Liver (tissue), 9 donors: ENCODE measurements around the gene NIPAL1. TPM values are rescaled to one million over a fixed set of nuclear protein-coding genes. Genes with fewer than 3 reads are reported as not detected.

ENCODE experiments used
- DNase-seq: peaks from one replicate; pipeline ENCODE4 v3.0.0-alpha.2; 2017; ENCODE audit warnings: low spot score
- H3K27ac ChIP-seq, 2 donors: one replicate each; pipeline ENCODE4 v1.7.0; 2013; ENCODE audit warnings: inconsistent platforms in 2 of 2, low read length in 2 of 2, control low read depth in 1 of 2, low read depth in 1 of 2, mild to moderate bottlenecking in 1 of 2
- H3K27me3 ChIP-seq, 4 donors: one replicate each; pipeline versions ENCODE4 v1.6.1 to v1.7.0; 2013; ENCODE audit warnings: low read length in 3 of 4, inconsistent platforms in 1 of 4, mild to moderate bottlenecking in 1 of 4, moderate library complexity in 1 of 4; ENCODE audit not compliant: control insufficient read depth in 4 of 4, insufficient read depth in 4 of 4
- H3K36me3 ChIP-seq, 4 donors: one replicate each; pipeline versions ENCODE4 v1.6.1 to v1.7.0; 2013; ENCODE audit warnings: low read length in 3 of 4, mild to moderate bottlenecking in 3 of 4, low read depth in 1 of 4, moderate library complexity in 1 of 4; ENCODE audit not compliant: control insufficient read depth in 4 of 4, insufficient read depth in 3 of 4
- H3K4me1 ChIP-seq, 4 donors: one replicate each; pipeline versions ENCODE4 v1.6.1 to v1.7.0; 2013; ENCODE audit warnings: low read length in 3 of 4, mild to moderate bottlenecking in 3 of 4, moderate library complexity in 1 of 4; ENCODE audit not compliant: control insufficient read depth in 4 of 4, insufficient read depth in 4 of 4
- H3K4me3 ChIP-seq, 3 donors: one replicate each; pipeline versions ENCODE4 v1.6.1 to v1.7.0; 2013; ENCODE audit warnings: low read length in 3 of 3, control low read depth in 1 of 3, low read depth in 1 of 3, mild to moderate bottlenecking in 1 of 3
- H3K9ac ChIP-seq, 2 donors: one replicate each; pipeline ENCODE4 v1.7.0; 2013; ENCODE audit warnings: low read length in 2 of 2, mild to moderate bottlenecking in 2 of 2, moderate library complexity in 2 of 2, control low read depth in 1 of 2, low read depth in 1 of 2
- H3K9me3 ChIP-seq, 4 donors: one replicate each; pipeline versions ENCODE4 v1.6.1 to v1.7.0; 2013; ENCODE audit warnings: low read length in 3 of 4; ENCODE audit not compliant: control insufficient read depth in 4 of 4
- CTCF ChIP-seq: fragments of 150-350 bp; IDR thresholded peaks from 2 replicates; pipeline ENCODE4 v1.5.1; 2017; ENCODE audit warnings: improper control_type of control experiment, low read depth, low read length; ENCODE audit not compliant: missing input control
- FOXA1 ChIP-seq: IDR thresholded peaks from 2 replicates; pipeline ENCODE4 v1.6.1; 2016; ENCODE audit warnings: antibody characterized with exemption
- GABPA ChIP-seq, 2 donors: IDR thresholded peaks in 1 of 2; conservative IDR thresholded peaks in 1 of 2; 2 replicates each; pipeline ENCODE4 v1.6.1; 2016; ENCODE audit warnings: antibody characterized with exemption in 2 of 2, mild to moderate bottlenecking in 1 of 2, moderate library complexity in 1 of 2
- HNF4A ChIP-seq, 2 donors: conservative IDR thresholded peaks; 2 replicates each; pipeline ENCODE4 v1.6.1; 2016; ENCODE audit warnings: antibody characterized with exemption in 2 of 2, mild to moderate bottlenecking in 2 of 2
- HNF4G ChIP-seq: IDR thresholded peaks from 2 replicates; pipeline ENCODE4 v1.6.1; 2016; ENCODE audit warnings: antibody characterized with exemption
- JUND ChIP-seq, 2 donors: IDR thresholded peaks; 2 replicates each; pipeline ENCODE4 v1.6.1; 2016; ENCODE audit warnings: antibody characterized with exemption in 2 of 2
- RAD21 ChIP-seq, 2 donors: IDR thresholded peaks; 2 replicates each; pipeline ENCODE4 v1.6.1; 2016; ENCODE audit warnings: antibody characterized with exemption in 2 of 2, mild to moderate bottlenecking in 2 of 2
- REST ChIP-seq: IDR thresholded peaks from 2 replicates; pipeline ENCODE4 v1.6.1; 2016; ENCODE audit warnings: antibody characterized with exemption, mild to moderate bottlenecking
- RXRA ChIP-seq, 2 donors: IDR thresholded peaks; 2 replicates each; pipeline ENCODE4 v1.6.1; 2017 to 2018; ENCODE audit warnings: antibody characterized with exemption in 2 of 2, mild to moderate bottlenecking in 1 of 2
- SP1 ChIP-seq: IDR thresholded peaks from 2 replicates; pipeline ENCODE4 v1.6.1; 2018; ENCODE audit warnings: antibody characterized with exemption, mild to moderate bottlenecking
- TAF1 ChIP-seq: conservative IDR thresholded peaks from 2 replicates; pipeline ENCODE4 v1.6.1; 2016; ENCODE audit warnings: antibody characterized with exemption, mild to moderate bottlenecking
- WGBS: extraction: QIAGEN DNeasy Blood & Tissue Kit; methylation state at CpG from one replicate; pipeline ENCODE4 v1.1.7; 2013; 5-methylcytosine and 5-hydroxymethylcytosine counted together
- polyA plus RNA-seq, 2 donors: library from polyadenylated mRNA; stranded (reverse) in 1 of 2; unstranded in 1 of 2; fragments of 200-250 nt in 1 of 2; fragments of >200 nt in 1 of 2; fragmentation: Nextera tagmentation in 1 of 2; extraction: Ambion mirVana in 1 of 2; gene quantifications; one replicate each; pipeline versions ENCODE4 v1.2.1 to v1.2.3, GENCODE V29; 2013 to 2015
- total RNA-seq, 2 donors: library from RNA; depleted of rRNA; stranded (reverse); fragments of >200 nt; gene quantifications; one replicate each; pipeline ENCODE4 v1.2.3, GENCODE V29; 2014
- TF ChIP-seq, protein P1 (sequence below): IDR thresholded peaks from 2 replicates; pipeline ENCODE4 v1.6.1; 2016; ENCODE audit warnings: antibody characterized with exemption
- donor health status: healthy.
- donor health status: healthy.
- donor health status: healthy.
- donor health status: healthy.
- donor health status: healthy.

Gene NIPAL1
- total and polyA plus RNA-seq, 4 donors = 2.5 to 10.7 (median 6.1) TPM

DNA sequence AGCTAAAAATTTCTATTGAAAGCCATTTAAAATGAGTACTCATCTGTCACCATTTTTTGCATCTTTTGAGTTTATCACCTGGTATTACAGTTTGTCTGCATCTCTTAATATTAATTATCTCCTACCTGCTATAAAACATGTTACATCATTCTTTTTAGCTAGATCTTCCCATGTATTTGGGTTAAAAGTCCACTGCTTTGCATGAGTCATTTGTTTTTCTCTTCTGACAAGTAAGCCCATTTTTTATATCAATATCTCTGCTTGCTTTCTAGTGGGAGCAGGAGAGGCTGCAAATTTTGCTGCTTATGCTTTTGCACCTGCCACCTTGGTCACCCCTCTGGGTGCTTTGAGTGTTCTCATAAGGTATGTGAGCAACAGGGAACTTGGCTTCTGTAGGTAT is 16.1 kb downstream of the NIPAL1 start (continued):
- no peak for TF ChIP-seq REST
- no peak for TF ChIP-seq RXRA (IDR thresholded peaks at IDR 0.05)
- TF ChIP-seq RAD21 (IDR thresholded peaks at IDR 0.05) = peak in 1 of 2 donors; percentile 7
- TF ChIP-seq GABPA (IDR thresholded peaks at IDR 0.05 in 1 of 2, conservative IDR thresholded peaks at IDR 0.05 in 1 of 2) = no peak
- TF ChIP-seq HNF4A (conservative IDR thresholded peaks at IDR 0.05) = peak; percentile 79 to 82

DNA sequence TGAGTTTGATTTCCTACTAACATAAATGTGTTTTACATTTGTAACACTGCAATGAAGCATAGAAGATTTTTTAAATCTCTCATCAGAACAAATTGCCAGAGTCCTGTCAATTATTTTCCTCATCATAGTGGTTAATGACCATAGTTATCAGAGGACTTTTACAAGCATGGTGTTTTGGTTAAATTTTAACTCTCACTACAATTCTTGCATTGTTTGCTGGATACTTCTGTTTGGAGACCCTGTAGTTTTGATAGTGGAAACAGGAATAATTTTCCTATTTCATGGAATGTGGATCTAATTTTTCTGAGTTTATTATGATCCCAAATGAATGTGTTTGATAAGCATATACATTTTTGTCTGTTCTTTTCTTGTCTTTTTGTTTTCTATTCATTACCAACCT is 16.8 kb downstream of the NIPAL1 start:
- peak overlapping the region; percentile 79 to 86 for H3K27ac ChIP-seq
- TF ChIP-seq FOXA1 = no peak
- no peak for TF ChIP-seq JUND (IDR thresholded peaks at IDR 0.05)
- no peak for TF ChIP-seq TAF1
- no peak for TF ChIP-seq SP1
- TF ChIP-seq RAD21 (IDR thresholded peaks at IDR 0.05) = no peak
- TF ChIP-seq HNF4G = no peak
- TF ChIP-seq RXRA (IDR thresholded peaks at IDR 0.05) = no peak
- TF ChIP-seq, protein P1, sequence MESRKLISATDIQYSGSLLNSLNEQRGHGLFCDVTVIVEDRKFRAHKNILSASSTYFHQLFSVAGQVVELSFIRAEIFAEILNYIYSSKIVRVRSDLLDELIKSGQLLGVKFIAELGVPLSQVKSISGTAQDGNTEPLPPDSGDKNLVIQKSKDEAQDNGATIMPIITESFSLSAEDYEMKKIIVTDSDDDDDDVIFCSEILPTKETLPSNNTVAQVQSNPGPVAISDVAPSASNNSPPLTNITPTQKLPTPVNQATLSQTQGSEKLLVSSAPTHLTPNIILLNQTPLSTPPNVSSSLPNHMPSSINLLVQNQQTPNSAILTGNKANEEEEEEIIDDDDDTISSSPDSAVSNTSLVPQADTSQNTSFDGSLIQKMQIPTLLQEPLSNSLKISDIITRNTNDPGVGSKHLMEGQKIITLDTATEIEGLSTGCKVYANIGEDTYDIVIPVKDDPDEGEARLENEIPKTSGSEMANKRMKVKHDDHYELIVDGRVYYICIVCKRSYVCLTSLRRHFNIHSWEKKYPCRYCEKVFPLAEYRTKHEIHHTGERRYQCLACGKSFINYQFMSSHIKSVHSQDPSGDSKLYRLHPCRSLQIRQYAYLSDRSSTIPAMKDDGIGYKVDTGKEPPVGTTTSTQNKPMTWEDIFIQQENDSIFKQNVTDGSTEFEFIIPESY = no peak
- no peak for DNase-seq
- H3K9me3 ChIP-seq = no peaks in the 10 kb centered on the region
- H3K9ac ChIP-seq = peak overlapping the region in 1 of 2 donors; percentile 33
- H3K4me3 ChIP-seq = no peak overlapping the region
- peaks cover 9 to 25% (median 11%) of the 10 kb centered on the region in 4 donors for H3K4me1 ChIP-seq
- H3K27me3 ChIP-seq = no peaks in the 10 kb centered on the region
- H3K36me3 ChIP-seq = peaks cover 0 to 5% (median 2%) of the 10 kb centered on the region in 4 donors

DNA sequence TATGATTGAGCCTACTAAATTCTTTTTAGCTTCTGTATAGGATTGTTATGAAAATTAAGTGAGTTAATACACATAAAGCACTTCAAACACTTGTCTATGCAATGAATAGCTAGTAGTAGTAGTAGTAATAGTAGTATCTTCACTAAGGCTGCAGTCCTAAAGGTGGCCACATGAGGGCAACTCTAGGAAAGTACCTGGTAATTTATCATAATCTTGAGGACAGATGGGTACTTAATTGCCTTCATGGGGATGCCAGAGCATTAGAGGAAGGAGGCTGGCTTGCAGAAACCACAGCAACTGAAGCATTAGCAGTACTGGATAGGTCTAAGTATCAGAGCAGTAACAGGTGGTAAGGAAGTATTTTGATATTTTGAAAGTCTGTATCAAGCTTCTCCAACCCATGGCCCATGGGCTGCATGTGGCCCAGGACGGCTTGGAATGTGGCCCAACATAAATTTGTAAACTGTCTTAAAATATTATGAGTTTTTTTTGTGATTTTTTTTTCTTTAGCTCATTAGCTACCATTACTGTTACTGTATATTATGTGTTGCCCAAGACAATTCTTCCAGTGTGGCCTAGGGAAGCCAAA is 17.3 kb downstream of the NIPAL1 start:
- Histone ChIP-seq H3K4me1 (peaks cover 9 to 29% (median 11%) of the 10 kb centered on the region in 4 donors), H3K27ac (peak overlapping the region; percentile 79 to 86), H3K9ac (no peak overlapping the region), H3K9me3 (no peaks in the 10 kb centered on the region), H3K27me3 (no peaks in the 10 kb centered on the region), H3K4me3 (no peak overlapping the region), H3K36me3 (peaks cover 0 to 5% (median 2%) of the 10 kb centered on the region in 4 donors)
- DNase-seq = no peak
- 96% methylated on average over 1 of the region's 1 CpG for WGBS
- TF ChIP-seq CTCF (peak; percentile 55), REST (no peak), SP1 (no peak), RAD21 (IDR thresholded peaks at IDR 0.05) (peak; percentile 56 to 77)
